Uterus (tissue), 2 donors: Measurements from ENCODE around the gene BMP8A.
"Not testable (repeated sequence)": the region's sequence is repeated elsewhere in the genome, so short reads cannot be mapped to it uniquely, and the experiment has no call there.

Experiments
- CTCF ChIP-seq, 4 experiments: fragments of 200-600 bp in 2 of 4; fragments of 450-650 bp in 2 of 4; sonication (generic) in 2 of 4; IDR thresholded peaks; one replicate each; pipeline ENCODE4 v1.5.1; 2016 to 2019; ENCODE audit warnings: antibody characterized with exemption in 4 of 4, mild to moderate bottlenecking in 2 of 4, moderate library complexity in 1 of 4
- POLR2A ChIP-seq, 2 donors: fragments of 450-650 bp; IDR thresholded peaks; one replicate each; pipeline ENCODE4 v1.6.1; 2016; ENCODE audit warnings: antibody characterized with exemption in 2 of 2, mild to moderate bottlenecking in 1 of 2, moderate library complexity in 1 of 2

- TF ChIP-seq CTCF, POLR2A (IDR thresholded peaks at IDR 0.05): not testable (repeated sequence)
Observed at GRCh38 chr1:39511477-39511876, 20.0 kb downstream of the BMP8A start.
